Right renal cortex interstitium (tissue), 3 donors: ENCODE measurements around the gene CCL11. TPM values are rescaled to one million over a fixed set of nuclear protein-coding genes. Genes with fewer than 3 reads are reported as not detected.

Experiments
- DNase-seq, 3 donors: peaks; one replicate each; pipeline ENCODE4 v3.0.0-alpha.2; 2013; ENCODE audit warnings: low read depth in 3 of 3, low spot score in 2 of 3
- polyA plus RNA-seq, 3 donors: library from polyadenylated mRNA; unstranded; fragments of 120-200 nt; gene quantifications; one replicate each; pipeline ENCODE4 v1.2.1, GENCODE V29; 2013; ENCODE audit not compliant: insufficient read length in 3 of 3

The CCL11 gene
- polyA plus RNA-seq, 3 donors, result 0.74 to 1.4 (median 1.1) TPM

- no peak for DNase-seq
Measured at GRCh38 chr17:34255841-34256240, 29.7 kb upstream of the CCL11 start.

GRCh38 chr17:34257299-34257985 is 28.1 kb upstream of the CCL11 start:
- DNase-seq, result no peak

GRCh38 chr17:34257986-34258326 is 27.6 kb upstream of the CCL11 start:
- no peak for DNase-seq

GRCh38 chr17:34259146-34259545 is 26.4 kb upstream of the CCL11 start:
- no peak for DNase-seq

DNA sequence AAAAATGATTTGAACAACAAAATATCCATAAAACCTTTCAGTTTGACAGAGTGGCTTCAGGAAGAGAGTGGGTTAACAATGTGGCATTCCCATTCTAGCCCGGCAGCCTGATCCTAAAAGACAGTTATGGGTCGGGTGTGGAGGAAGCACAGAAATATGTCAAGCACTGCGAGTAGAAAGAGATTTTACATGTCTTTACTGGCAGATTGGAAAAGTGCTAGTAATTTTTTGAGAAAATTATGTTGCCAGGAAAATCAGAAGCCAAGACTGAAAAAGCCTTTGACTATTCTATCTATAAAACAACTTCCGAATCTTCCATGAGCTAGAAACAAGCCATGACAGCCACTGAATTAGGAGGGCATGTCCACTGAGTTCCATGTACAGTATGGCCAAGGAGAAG is 24.7 kb upstream of the CCL11 start:
- DNase-seq, result no peak

GRCh38 chr17:34261568-34262337 is 23.8 kb upstream of the CCL11 start:
- no peak for DNase-seq

DNA sequence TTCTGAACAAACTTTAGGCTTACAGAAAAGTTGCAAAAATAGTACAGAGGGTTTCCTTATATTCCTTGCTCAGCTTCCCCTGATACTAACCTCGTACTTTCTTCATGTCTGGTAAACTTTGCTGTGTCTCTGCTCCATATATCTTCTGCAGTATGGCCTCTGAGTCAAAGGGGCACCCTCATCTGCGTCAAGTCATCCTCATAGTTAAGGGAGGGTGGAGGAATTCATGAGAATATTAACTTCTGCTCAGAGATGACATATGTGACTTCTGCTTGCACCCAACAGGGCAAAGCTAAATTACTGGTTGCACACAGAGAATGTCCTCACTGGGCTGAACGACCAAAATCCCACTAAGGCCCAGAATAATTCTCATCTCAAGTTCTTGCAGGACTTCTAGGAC is 19.8 kb upstream of the CCL11 start:
- no peak for DNase-seq

DNA sequence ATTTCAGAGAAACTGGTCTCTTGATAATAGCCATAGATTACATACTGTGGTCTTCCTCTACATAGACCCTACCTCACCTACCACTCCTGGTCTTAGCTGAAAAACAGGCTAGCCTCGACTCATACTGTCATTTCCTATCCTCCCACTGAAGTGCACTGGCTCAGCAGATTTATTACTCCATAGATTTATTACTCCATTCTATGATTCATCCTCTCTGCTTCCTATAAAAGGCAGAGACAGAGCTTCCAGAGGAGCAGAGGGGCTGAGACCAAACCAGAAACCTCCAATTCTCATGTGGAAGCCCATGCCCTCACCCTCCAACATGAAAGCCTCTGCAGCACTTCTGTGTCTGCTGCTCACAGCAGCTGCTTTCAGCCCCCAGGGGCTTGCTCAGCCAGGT is 15.6 kb upstream of the CCL11 start, which contains the start of gene CCL7:
Gene CCL7 (plus strand): TSS at position 253 of the 400 bp plus-strand sequence. CDS start 70 bp downstream, at position 323.
- no peak for DNase-seq

GRCh38 chr17:34275881-34276280 is 9.7 kb upstream of the CCL11 start:
- DNase-seq, result no peak

- DNase-seq, result no peak
Measured at GRCh38 chr17:34276826-34277225, 8.7 kb upstream of the CCL11 start.

DNA sequence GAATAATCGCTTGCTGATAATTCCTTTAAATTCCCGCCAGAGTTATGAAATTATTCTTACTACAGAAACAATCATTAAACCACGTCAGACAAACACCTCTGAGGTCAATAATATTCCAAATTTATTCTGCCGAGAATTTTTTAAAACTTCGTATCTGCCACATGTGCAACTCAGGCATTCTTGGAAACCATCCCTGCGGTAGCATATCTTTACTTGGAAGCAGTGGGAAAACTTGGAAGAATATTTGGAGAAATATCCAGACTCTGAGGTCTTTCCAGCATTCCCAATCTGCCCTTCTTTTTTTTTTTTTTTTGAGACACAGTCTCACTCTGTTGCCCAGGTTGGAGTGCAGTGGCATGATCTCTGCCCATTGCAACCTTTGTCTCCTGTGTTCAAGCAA is 2.0 kb upstream of the CCL11 start:
- DNase-seq, result no peak

- DNase-seq, result no peak
Measured at GRCh38 chr17:34287875-34288274, 2.3 kb downstream of the CCL11 start.

GRCh38 chr17:34290586-34290985 is 5.0 kb downstream of the CCL11 start:
- DNase-seq, result no peak

- no peak for DNase-seq
Measured at GRCh38 chr17:34291721-34292348, 6.3 kb downstream of the CCL11 start.

DNA sequence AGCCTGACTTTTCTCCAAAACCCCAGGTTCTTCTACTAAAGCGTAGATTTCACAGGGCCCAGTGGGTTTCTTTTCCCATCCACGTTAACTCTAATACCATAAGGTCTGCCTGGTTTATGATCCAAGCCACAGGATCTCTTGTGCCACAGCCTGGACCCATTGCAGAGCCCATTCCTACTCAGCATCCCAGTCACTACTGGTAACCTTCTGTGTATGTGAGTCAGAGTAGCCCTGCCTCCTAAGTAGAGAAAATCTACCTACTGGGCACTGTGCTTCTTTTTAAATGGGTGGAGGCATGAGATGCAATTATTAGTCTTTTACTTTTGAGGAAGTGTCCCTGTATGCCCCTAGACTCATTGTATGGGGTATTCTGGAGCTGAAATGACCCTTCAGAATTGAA is 13.5 kb downstream of the CCL11 start:
- no peak for DNase-seq

DNA sequence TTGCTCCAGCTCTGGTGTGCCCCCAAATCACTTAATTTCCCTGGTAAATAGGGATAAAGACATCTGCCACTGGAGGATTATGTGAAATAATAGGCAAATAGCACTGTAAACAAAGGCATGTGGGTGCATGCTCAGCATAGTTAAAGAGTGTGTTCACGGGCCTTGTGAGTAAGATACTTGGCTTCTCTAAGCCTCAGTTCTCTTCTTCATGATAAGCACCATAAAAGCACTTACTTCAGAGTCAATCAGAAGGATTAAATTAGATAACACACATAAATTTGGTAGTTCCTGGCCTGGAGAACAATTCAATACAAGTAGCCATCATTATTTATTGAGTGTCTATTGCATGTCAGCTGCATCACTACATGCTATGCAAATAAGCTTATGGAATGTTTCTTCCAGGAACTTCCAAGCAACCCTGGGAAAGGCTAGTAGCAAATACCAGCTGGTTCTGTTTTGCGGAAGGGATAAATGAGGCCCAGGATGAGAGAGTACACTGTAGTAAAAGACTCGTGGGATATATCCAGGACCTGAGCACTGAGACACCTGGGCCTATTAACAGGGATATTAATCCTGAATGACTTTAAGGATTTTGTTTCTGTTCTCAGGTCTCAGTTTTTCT is 14.5 kb downstream of the CCL11 start:
- no peak for DNase-seq

- no peak for DNase-seq
Measured at GRCh38 chr17:34300652-34301370, 15.3 kb downstream of the CCL11 start.

DNA sequence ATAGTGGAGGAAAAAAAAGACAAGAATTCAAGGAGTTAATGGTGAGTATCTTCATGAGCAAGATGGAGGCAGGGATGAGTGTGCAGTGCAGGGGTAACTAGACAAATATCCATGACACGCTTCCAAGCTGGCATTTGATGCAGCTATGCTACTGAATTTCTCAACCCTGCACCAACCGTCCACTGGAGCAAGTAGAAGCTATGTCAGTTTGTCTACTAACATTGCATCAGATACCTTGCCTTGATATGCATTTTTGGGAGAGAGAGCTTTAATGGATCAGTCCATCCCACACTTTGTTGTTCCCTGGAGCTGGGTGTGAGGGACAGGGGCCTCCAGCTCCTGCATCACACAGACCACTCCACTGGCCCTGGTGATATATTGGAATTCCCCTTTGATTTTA is 16.4 kb downstream of the CCL11 start:
- DNase-seq, result no peak

GRCh38 chr17:34302636-34303035 is 17.1 kb downstream of the CCL11 start:
- DNase-seq, result no peak

GRCh38 chr17:34303606-34304005 is 18.1 kb downstream of the CCL11 start:
- DNase-seq, result no peak

GRCh38 chr17:34305061-34305460 is 19.5 kb downstream of the CCL11 start:
- no peak for DNase-seq
